GM12864 (cell line): Measurements from ENCODE around the gene TBC1D14.

Source experiments
- DNase-seq: peaks from one replicate; pipeline ENCODE4 v3.0.0-alpha.2; 2011; ENCODE audit warnings: low read depth
- H3K4me3 ChIP-seq: 2 replicates; pipeline ENCODE4 v1.5.1; 2011; ENCODE audit warnings: mild to moderate bottlenecking, low read depth, low read length, control low read depth
- TF ChIP-seq, protein P1 (sequence below): IDR thresholded peaks from 2 replicates; pipeline ENCODE4 v1.5.1; 2011; ENCODE audit warnings: low read depth, mild to moderate bottlenecking, moderate library complexity, low read length, control low read depth, inconsistent platforms; ENCODE audit errors: missing control alignments

Gene TBC1D14

GRCh38 chr4:7026107-7026506, 116.5 kb downstream of the TBC1D14 start:
- no peak overlapping the region for H3K4me3 ChIP-seq
- DNase-seq, result no peak
- TF ChIP-seq, protein P1, sequence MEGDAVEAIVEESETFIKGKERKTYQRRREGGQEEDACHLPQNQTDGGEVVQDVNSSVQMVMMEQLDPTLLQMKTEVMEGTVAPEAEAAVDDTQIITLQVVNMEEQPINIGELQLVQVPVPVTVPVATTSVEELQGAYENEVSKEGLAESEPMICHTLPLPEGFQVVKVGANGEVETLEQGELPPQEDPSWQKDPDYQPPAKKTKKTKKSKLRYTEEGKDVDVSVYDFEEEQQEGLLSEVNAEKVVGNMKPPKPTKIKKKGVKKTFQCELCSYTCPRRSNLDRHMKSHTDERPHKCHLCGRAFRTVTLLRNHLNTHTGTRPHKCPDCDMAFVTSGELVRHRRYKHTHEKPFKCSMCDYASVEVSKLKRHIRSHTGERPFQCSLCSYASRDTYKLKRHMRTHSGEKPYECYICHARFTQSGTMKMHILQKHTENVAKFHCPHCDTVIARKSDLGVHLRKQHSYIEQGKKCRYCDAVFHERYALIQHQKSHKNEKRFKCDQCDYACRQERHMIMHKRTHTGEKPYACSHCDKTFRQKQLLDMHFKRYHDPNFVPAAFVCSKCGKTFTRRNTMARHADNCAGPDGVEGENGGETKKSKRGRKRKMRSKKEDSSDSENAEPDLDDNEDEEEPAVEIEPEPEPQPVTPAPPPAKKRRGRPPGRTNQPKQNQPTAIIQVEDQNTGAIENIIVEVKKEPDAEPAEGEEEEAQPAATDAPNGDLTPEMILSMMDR, result no peak

- H3K4me3 ChIP-seq, result no peak overlapping the region
- TF ChIP-seq, protein P1, result no peak
- no peak for DNase-seq
These were observed 117.7 kb downstream of the TBC1D14 start for GRCh38 chr4:7027284-7027683.

DNA sequence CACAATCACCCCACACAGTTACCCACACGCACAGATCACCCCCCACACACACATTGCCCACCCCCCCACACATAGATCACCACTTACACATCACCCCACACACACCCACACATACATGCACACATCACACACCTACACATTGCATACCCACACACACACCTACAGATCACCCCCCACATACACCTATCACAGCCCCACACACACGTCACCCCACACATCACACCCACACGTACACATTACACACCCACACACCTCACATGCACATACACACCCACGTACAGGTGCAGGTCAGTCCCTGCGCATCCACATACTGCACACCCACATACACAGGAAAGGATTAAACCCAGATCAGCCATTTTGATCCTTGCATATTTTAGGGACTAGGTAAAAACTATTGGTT, 118.3 kb downstream of the TBC1D14 start:
- no peak overlapping the region for H3K4me3 ChIP-seq
- DNase-seq, result no peak
- TF ChIP-seq, protein P1, result no peak

GRCh38 chr4:7029212-7029611, 119.6 kb downstream of the TBC1D14 start:
- H3K4me3 ChIP-seq, result no peak overlapping the region
- TF ChIP-seq, protein P1, result no peak
- no peak for DNase-seq

DNA sequence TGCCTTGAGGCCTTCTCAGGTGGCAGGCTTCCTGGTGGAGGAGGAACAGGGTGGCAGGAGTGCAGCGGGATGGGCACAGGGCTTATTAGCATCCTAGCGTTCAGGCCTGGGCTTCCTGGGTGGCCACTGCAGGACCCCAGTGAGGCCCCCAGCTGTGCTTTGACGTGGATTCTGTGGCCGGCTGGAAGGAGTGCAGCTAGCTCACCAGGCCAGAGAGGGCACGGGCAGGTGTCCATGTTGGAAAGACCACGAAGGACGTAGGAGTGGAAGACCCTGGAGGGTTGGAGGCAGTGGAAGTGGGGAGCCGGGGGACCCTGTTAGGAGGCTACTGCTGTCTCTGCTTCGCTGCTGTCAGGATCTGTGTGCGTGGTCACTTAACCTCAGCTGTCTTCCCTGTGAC, 120.3 kb downstream of the TBC1D14 start:
- H3K4me3 ChIP-seq, result no peak overlapping the region
- DNase-seq, result no peak
- TF ChIP-seq, protein P1, result no peak

DNA sequence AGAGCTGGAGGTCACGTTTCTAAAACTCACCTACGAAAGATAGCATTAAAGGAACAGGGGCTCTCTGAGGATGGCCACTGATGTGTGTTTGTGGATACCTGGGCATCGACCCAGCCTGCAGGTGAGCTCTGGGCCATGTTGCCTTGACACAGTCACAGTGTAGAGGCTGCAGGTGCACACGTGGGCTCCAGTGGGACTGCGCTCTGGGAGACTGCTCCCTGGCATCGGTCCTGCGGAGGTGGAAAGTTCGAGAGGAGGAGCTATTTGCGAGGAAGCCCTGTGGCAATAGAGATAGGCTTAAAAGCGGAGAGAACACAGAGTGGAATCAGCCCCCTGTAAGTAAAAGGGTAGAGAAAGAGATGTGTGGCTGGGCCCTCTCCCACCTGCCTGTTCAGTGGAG, 121.2 kb downstream of the TBC1D14 start:
- TF ChIP-seq, protein P1, result no peak
- DNase-seq, result no peak
- no peak overlapping the region for H3K4me3 ChIP-seq

- TF ChIP-seq, protein P1, result no peak
- no peak overlapping the region for H3K4me3 ChIP-seq
- no peak for DNase-seq
These were observed 122.2 kb downstream of the TBC1D14 start for GRCh38 chr4:7031558-7032449.
